Measurements from ENCODE around the gene LPIN1. TPM values are rescaled to one million over a fixed set of nuclear protein-coding genes. Genes with fewer than 3 reads are reported as not detected.

The LPIN1 gene
- polyA plus RNA-seq, 4 donors: 22.1 to 26.2 (median 23.9) TPM

Other genes starting within 250 kb of the LPIN1 start
- gene GREB1, start 212.6 kb upstream of the LPIN1 start, polyA plus RNA-seq (ENCODE audit: insufficient read length in 4 of 4): 10 to 100 TPM in 3 of 4 donors, 1 to 10 TPM in 1; 4.3 to 16.3 (median 12.2) TPM
- not detected for gene NTSR2, start 76.4 kb upstream of the LPIN1 start, polyA plus RNA-seq (ENCODE audit: insufficient read length in 4 of 4)

Measured in left renal pelvis (tissue), 4 donors.